Right lobe of liver (tissue), 4 donors: ENCODE data around the gene OPA1.

ENCODE experiments used
- CTCF ChIP-seq, 4 donors: fragments of 200-600 bp in 3 of 4; fragments of 450-650 bp in 1 of 4; IDR thresholded peaks; one replicate each; pipeline versions ENCODE4 v1.5.1 to v1.8.0; 2016 to 2022; ENCODE audit warnings: antibody characterized with exemption in 4 of 4, mild to moderate bottlenecking in 2 of 4
- POLR2A ChIP-seq: fragments of 450-650 bp; IDR thresholded peaks from one replicate; pipeline ENCODE4 v1.6.1; 2017; ENCODE audit warnings: antibody characterized with exemption, mild to moderate bottlenecking
- donor health status: DM: no; HTN: no; CAD: no.
- donor health status: DM: no; HTN: no; CAD: no.
- donor health status: DM: no; HTN: yes; CAD: no.

GRCh38 chr3:193711166-193711485 lies 118.1 kb downstream of the OPA1 start:
- TF ChIP-seq POLR2A (no peak), CTCF (IDR thresholded peaks at IDR 0.05) (no peak)
